Measurements from ENCODE around the gene FYN.

DNA sequence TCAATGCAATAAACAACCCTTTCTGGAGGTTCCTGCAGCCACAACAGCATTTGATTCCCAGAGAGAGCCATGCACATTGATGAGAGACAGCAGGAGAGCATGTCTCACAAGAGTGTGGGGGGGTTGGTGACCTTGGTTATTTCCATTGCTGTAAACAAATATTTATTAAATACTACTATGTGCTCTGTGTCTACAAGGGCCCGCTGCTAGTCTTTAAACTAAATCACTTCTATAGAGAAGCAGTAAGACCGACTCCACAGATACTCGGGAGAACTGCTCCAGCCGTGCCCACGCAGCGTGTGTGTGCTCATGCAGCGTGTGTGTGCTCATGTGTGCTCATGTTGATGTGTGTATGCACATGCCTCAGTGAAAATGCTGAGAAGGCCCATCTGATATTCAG is 184.9 kb downstream of the FYN start:
- no peak for TF ChIP-seq MAFK (IDR thresholded peaks at IDR 0.05; ENCODE audit: low read depth, low read length)
- TF ChIP-seq, protein P1, sequence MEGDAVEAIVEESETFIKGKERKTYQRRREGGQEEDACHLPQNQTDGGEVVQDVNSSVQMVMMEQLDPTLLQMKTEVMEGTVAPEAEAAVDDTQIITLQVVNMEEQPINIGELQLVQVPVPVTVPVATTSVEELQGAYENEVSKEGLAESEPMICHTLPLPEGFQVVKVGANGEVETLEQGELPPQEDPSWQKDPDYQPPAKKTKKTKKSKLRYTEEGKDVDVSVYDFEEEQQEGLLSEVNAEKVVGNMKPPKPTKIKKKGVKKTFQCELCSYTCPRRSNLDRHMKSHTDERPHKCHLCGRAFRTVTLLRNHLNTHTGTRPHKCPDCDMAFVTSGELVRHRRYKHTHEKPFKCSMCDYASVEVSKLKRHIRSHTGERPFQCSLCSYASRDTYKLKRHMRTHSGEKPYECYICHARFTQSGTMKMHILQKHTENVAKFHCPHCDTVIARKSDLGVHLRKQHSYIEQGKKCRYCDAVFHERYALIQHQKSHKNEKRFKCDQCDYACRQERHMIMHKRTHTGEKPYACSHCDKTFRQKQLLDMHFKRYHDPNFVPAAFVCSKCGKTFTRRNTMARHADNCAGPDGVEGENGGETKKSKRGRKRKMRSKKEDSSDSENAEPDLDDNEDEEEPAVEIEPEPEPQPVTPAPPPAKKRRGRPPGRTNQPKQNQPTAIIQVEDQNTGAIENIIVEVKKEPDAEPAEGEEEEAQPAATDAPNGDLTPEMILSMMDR (conservative IDR thresholded peaks at IDR 0.05; ENCODE audit: low read depth, low read length), result no peak

Data from IMR-90 (cell line).